Left hindlimb (tissue), 1 donor: ENCODE data around the gene UQCR11.

ENCODE experiments used
- DNase-seq: peaks from one replicate; pipeline ENCODE4 v3.0.0-alpha.2; 2018

The UQCR11 gene

DNA sequence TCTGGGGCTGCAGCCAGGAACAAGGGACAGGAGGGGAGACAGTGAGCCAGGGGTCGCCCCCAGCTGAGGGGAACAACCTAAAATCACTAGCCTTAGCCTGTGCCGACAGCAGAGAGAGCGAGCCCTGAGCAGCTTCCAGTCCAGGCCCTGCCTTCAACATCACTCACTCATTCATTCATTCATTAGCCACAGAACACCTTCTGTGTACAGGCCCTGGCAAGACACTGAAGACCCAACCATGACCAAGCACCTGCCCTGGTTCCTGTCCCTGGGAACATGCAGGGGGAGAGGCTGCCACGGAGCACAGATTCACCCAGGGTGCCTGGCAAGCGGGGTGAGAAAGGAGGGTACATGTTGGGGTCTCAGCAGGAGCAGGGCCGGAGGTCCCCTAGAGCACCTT is 42.0 kb downstream of the UQCR11 start:
- DNase-seq = no peak

DNA sequence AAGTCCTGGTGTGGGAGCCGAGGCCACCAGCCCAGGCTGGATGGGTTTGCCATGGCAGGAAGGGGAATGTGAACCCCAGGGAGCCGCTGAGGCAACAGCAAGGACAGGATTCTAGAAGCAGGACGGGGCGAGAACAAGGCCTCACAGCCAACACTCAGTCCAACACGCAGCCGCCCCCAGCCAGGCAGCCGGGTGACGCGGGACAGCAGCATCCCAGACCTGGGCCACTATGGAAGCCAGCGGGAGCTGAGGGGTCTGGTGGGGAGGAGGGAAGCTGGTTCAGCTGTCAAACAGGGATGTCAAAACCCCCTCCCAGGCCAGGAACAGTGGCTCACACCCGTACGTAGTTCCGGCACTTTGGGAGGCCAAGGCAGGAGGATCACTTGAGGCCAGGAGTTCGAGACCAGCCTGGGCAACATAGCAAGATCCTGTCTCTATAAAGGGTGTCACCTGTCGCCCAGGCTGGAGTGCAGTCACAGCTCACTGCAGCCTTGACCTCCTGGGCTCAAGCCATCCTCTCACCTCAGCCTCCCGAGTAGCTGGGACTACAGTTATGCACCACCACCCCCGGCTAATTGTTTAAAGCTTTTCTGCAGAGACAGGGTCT is 43.9 kb downstream of the UQCR11 start:
- no peak for DNase-seq

DNA sequence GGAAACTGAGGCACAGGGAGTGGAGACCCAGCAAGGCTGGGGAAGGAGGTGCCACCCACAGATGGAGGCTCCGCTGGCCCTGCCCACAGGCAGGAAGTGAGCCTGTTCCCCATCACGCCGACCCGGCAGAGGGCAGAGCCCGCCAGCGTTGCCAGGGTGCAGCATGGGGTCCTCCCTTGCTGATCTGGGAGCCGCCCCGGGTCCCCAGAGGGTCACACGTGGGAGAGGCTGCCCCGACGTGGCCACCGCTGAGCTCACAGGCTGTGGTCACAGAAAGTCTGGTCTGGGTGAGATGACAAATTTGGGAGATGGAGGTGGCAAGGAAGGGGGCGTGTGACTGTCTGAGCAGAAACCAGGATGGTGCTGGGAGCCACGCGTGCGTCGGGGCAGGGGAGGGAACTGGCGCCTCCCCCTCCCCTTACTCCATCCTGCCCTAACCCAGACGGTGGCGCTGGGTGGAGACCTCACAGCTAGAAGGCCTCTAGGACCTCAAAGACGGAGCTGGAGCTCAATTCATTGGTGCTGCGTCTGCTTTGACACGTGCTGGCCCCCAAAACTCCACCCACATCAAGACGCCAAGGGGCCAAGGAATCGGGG is 44.9 kb downstream of the UQCR11 start:
- DNase-seq = no peak

DNA sequence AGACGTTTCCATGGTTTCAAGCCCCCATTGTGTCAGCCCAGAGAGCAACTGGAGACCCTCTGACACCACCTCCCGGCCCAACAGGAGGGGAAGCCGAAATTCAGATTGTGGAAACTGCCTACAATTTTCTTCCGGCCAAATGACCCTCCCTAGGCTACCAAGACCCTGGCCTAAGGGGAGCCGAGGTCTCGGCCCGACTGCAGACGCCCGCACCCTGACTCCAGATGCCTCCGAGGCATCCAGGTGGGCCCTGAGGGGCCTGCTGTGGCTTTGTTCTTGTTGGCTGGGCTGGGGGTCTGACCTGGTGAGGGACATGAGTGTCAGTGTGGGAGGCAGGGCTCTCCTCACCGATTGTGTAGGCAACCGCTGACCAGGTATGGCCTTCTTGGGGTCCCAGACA is 46.7 kb downstream of the UQCR11 start:
- DNase-seq = no peak

- no peak for DNase-seq
These were observed 48.7 kb downstream of the UQCR11 start for GRCh38 chr19:1556390-1557070.

DNA sequence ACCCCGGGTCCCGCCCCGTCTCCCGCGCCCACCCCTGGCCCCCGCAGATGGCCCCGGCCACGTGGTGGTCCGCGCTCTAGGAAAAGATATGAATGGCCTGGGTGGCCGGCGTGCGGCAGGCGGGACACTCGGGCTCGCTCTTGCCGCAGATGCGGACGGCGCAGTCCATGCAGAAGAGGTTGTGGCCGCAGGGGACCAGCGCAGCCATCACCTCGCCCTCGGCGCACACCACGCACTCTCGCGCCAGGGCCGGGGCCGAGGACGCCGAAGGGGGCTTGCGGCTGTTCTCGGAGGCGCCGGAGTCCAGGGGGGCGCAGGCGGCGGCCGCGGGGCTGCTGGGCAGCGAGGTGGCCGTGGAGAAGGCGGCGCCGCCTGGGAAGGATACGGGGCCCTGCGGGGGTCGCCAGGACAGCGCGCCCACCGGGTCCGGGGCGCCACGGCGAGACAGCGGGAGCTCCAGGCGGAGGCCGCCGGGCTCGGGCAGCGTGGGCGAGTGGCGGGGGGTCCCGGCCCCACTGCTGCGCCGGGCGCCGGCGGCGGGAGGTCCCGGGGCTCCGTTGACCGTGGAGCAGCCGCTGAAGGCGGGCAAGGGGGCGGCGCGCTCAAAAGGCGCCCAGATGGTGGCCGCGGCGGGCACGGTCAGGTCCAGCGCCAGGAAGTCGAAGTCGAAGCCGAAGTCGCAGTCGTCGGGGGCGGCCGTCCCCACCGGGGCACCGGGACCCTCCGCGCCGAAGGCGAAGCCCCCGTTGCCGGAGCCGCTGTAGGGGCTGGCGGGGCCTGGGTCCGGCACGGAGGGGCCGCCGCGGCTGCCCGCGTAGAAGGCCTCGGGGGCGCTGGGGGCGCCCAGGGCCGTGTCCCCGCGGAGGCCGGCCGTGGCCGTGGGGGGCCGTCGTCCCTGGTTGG is 49.5 kb downstream of the UQCR11 start:
- DNase-seq = no peak

- no peak for DNase-seq
These were observed 50.3 kb downstream of the UQCR11 start for GRCh38 chr19:1554968-1555367.

DNA sequence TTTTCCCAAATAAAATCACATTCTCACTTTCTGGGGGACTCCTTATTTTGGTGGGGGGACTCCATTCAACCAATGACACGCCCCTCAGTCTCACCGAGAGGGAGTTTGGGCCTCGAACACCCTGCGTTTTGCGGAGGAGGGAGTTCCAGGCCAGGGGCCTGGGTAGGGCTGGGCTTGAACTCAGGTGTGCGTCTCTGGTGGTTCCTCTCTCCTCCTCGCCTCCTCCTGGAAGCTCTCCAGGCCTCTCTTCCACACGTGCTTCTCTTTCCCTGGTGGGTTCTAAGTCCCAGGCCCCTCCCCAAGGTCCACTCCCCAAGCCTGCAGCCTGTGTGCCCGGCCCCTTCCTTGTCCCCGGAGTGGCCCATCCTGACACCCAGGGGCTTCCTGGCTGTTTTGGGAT is 51.8 kb downstream of the UQCR11 start:
- DNase-seq = no peak

- DNase-seq = no peak
These were observed 53.9 kb downstream of the UQCR11 start for GRCh38 chr19:1551068-1552040.

DNA sequence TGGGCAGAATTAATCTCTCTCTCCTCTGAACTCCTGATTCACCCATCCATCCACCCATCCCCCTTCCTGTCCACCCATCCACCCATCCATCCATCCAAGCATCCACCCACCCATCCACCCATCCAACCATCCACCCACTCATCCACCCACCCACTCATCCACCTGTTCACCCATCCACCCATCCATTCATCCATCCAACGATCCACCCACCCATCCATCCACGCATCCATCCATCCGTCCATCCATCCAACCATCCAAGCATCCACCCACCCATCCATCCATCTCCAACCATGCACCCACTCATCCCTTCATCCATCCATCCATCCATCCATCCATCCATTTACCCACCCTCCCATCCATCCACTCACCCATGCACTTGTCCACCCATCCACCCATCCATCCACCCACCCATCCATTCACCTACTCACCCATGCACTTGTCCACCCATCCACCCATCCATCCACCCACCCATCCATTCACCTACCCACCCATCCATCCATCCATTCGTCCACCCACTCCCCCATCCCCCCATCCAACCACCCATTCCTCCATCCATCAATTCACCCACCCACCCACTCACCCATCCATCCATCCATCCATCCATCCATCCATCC is 55.8 kb downstream of the UQCR11 start:
- DNase-seq = no peak
